Fibroblast of lung (primary cell): ENCODE results near the gene KIF25.

ENCODE experiments used
- EZH2 ChIP-seq: IDR thresholded peaks from 2 replicates; pipeline ENCODE4 v1.5.1; 2012; ENCODE audit warnings: low read length, control low read depth, mild to moderate bottlenecking; ENCODE audit errors: missing control alignments
- TF ChIP-seq, protein P1 (sequence below), 2 donors: IDR thresholded peaks in 1 of 2; conservative IDR thresholded peaks in 1 of 2; 1 replicate in 1 of 2; 2 replicates in 1 of 2; pipeline ENCODE4 v1.5.1; 2011 to 2012; ENCODE audit warnings: low read length in 2 of 2, control low read depth in 1 of 2, inconsistent platforms in 1 of 2, low read depth in 1 of 2, mild to moderate bottlenecking in 1 of 2

DNA sequence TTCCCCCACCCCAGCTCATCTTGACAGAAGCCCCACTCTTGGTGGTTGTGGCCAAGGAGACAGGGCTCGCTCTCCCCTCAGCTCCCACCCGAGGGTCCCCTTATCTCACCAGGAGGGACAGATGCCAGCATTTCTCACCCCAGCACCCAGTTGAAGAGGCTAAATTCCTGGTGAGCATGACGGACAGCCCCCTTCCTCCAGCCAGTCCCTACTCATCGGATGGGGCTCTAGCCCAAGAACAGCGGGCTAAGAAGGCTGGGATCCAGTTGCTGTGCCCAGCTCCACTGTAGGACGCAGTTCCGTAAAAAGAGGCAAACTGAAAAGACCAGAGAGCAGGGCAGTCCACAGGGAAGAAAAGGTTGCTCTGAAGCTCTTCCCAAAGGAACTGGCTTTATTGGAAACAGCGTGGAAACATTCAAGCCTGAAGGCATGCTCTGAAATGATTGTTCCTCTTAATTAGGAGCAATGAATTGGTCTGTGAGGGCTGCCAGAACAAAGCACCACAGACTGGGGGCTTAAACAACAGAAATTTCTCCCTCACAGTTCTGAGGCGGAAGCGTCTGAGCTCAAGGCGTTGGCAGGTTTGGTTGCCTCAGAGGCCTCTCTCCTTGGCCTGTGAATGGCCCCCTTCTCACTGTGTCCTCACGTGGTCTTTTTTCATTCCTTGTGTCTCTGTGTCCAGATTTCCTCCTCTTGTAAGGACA is 17.9 kb upstream of the KIF25 start:
- TF ChIP-seq EZH2: no peak
- TF ChIP-seq, protein P1, sequence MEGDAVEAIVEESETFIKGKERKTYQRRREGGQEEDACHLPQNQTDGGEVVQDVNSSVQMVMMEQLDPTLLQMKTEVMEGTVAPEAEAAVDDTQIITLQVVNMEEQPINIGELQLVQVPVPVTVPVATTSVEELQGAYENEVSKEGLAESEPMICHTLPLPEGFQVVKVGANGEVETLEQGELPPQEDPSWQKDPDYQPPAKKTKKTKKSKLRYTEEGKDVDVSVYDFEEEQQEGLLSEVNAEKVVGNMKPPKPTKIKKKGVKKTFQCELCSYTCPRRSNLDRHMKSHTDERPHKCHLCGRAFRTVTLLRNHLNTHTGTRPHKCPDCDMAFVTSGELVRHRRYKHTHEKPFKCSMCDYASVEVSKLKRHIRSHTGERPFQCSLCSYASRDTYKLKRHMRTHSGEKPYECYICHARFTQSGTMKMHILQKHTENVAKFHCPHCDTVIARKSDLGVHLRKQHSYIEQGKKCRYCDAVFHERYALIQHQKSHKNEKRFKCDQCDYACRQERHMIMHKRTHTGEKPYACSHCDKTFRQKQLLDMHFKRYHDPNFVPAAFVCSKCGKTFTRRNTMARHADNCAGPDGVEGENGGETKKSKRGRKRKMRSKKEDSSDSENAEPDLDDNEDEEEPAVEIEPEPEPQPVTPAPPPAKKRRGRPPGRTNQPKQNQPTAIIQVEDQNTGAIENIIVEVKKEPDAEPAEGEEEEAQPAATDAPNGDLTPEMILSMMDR (conservative IDR thresholded peaks at IDR 0.05 in 1 of 2, IDR thresholded peaks at IDR 0.05 in 1 of 2; ENCODE audit: low read depth in 1 of 2, low read length in 2 of 2): no peak
